NB4 (cell line): ENCODE measurements around the gene KCNQ1.

Experiments used
- DNase-seq: peaks from one replicate; pipeline ENCODE4 v3.0.0; 2010; ENCODE audit warnings: low read depth
- H3K4me3 ChIP-seq: one replicate; pipeline ENCODE4 v1.5.1; 2011; ENCODE audit warnings: mild to moderate bottlenecking, low read depth, low read length, moderate library complexity
- CTCF ChIP-seq: IDR thresholded peaks from one replicate; pipeline ENCODE4 v1.5.1; 2012; ENCODE audit warnings: low read depth, low read length
- MAX ChIP-seq: IDR thresholded peaks from 2 replicates; pipeline ENCODE4 v1.6.1; 2011; ENCODE audit warnings: low read depth, low read length
- MYC ChIP-seq: IDR thresholded peaks from 2 replicates; pipeline ENCODE4 v1.6.1; 2011; ENCODE audit warnings: low read depth, low read length
- POLR2A ChIP-seq: IDR thresholded peaks from 2 replicates; pipeline ENCODE4 v1.6.1; 2011; ENCODE audit warnings: mild to moderate bottlenecking; ENCODE audit not compliant: insufficient read length; ENCODE audit errors: extremely low read depth

The KCNQ1 gene

GRCh38 chr11:2891326-2892214 lies 446.8 kb downstream of the KCNQ1 start:
- DNase-seq, result peak; percentile 48
- no peak overlapping the region for H3K4me3 ChIP-seq
- no peak for TF ChIP-seq MYC
- no peak for TF ChIP-seq POLR2A
- TF ChIP-seq MAX, result no peak
- TF ChIP-seq CTCF, result no peak

GRCh38 chr11:2892215-2892966 lies 447.6 kb downstream of the KCNQ1 start:
- peak overlapping the region; percentile 36 for H3K4me3 ChIP-seq
- peak; percentile 83 for DNase-seq
- peak; percentile 75 for TF ChIP-seq MYC
- TF ChIP-seq CTCF, result peak; percentile 79
- TF ChIP-seq POLR2A, result peak; percentile 27
- peak; percentile 80 for TF ChIP-seq MAX

GRCh38 chr11:2892967-2893528 lies 448.2 kb downstream of the KCNQ1 start:
- TF ChIP-seq POLR2A, result no peak
- no peak for TF ChIP-seq MAX
- TF ChIP-seq MYC, result no peak
- peak; percentile 55 for TF ChIP-seq CTCF
- DNase-seq, result peak; percentile 86
- H3K4me3 ChIP-seq, result peak overlapping the region; percentile 36

- TF ChIP-seq MYC, result no peak
- DNase-seq, result no peak
- H3K4me3 ChIP-seq, result no peak overlapping the region
These were observed 449.1 kb downstream of the KCNQ1 start for GRCh38 chr11:2893935-2894334.

GRCh38 chr11:2896047-2896446 lies 451.2 kb downstream of the KCNQ1 start:
- no peak for DNase-seq
- H3K4me3 ChIP-seq, result no peak overlapping the region
- TF ChIP-seq MYC (no peak), MAX (no peak), CTCF (no peak), POLR2A (no peak)

- DNase-seq, result no peak
- no peak overlapping the region for H3K4me3 ChIP-seq
- TF ChIP-seq MYC (no peak), MAX (no peak), CTCF (no peak), POLR2A (no peak)
These were observed 452.2 kb downstream of the KCNQ1 start for GRCh38 chr11:2897048-2897447.
